Adrenal gland (tissue), 12 donors: Measurements from ENCODE around the gene FNDC11. TPM values are rescaled to one million over a fixed set of nuclear protein-coding genes. Genes with fewer than 3 reads are reported as not detected.

Experiments
- DNase-seq, 7 donors: peaks; one replicate each; pipeline ENCODE4 v3.0.0-alpha.2; 2019 to 2020
- H3K27ac ChIP-seq, 5 donors: fragments of 200-600 bp; sonication (generic) in 4 of 5; 1 replicate in 3 of 5; 2 replicates in 2 of 5; pipeline versions ENCODE4 v1.5.1 to v1.8.0; 2016 to 2020; ENCODE audit warnings: mild to moderate bottlenecking in 1 of 5
- H3K27me3 ChIP-seq: fragments of 200-600 bp; 2 replicates; pipeline ENCODE4 v1.8.0; 2021
- H3K36me3 ChIP-seq, 2 donors: fragments of 200-600 bp; replicated peaks in 1 of 2; 1 replicate in 1 of 2; 2 replicates in 1 of 2; pipeline versions ENCODE4 v1.5.1 to v1.8.0; 2018 to 2022
- H3K4me1 ChIP-seq, 2 donors: fragments of 200-600 bp; replicated peaks in 1 of 2; 1 replicate in 1 of 2; 2 replicates in 1 of 2; pipeline versions ENCODE4 v1.5.1 to v1.8.0; 2018 to 2021
- H3K4me3 ChIP-seq, 4 donors: fragments of 200-600 bp; sonication (generic) in 3 of 4; one replicate each; pipeline ENCODE4 v1.5.1; 2016 to 2018
- H3K9me3 ChIP-seq, 3 donors: fragments of 200-600 bp; sonication (generic) in 1 of 3; replicated peaks in 1 of 3; 1 replicate in 2 of 3; 2 replicates in 1 of 3; pipeline versions ENCODE4 v1.5.1 to v1.8.0; 2016 to 2021
- CTCF ChIP-seq, 6 experiments: fragments of 450-650 bp in 4 of 6; fragments of 200-600 bp in 2 of 6; sonication (generic) in 1 of 6; IDR thresholded peaks; 1 replicate in 5 of 6; 2 replicates in 1 of 6; pipeline versions ENCODE4 v1.5.1 to v1.8.0; 2016 to 2021; ENCODE audit warnings: antibody characterized with exemption in 6 of 6, mild to moderate bottlenecking in 2 of 6, moderate library complexity in 1 of 6
- POLR2A ChIP-seq, 2 donors: fragments of 450-650 bp; IDR thresholded peaks; one replicate each; pipeline ENCODE4 v1.6.1; 2017; ENCODE audit warnings: antibody characterized with exemption in 2 of 2, mild to moderate bottlenecking in 2 of 2, moderate library complexity in 1 of 2
- WGBS, 4 donors: extraction: QIAGEN DNeasy Blood & Tissue Kit in 2 of 4; methylation state at CpG; one replicate each; pipeline versions ENCODE4 v1.1.5 to v1.1.7; 2013 to 2017; 5-methylcytosine and 5-hydroxymethylcytosine counted together
- intact Hi-C, 2 donors: fragments of 100-400 bp; cut with DNase I; formaldehyde crosslinking; loops; one replicate each; pipeline versions ENCODE4 v1.14.1 to v1.15.0; 2022 to 2023
- polyA plus RNA-seq, 3 donors: library from polyadenylated mRNA; stranded (reverse); fragments of 200-250 nt in 2 of 3; fragments of 350-450 nt in 1 of 3; fragmentation: Illumina TruSeq in 1 of 3; extraction: RNeasy Lipid Tissue Mini Kit (QIAGEN cat#74804) in 1 of 3; gene quantifications; one replicate each; pipeline ENCODE4 v1.2.3, GENCODE V29; 2013 to 2014
- total RNA-seq, 9 donors: library from RNA; depleted of rRNA in 4 of 9; stranded (reverse); fragments of >200 nt in 4 of 9; fragments of 120-200 nt in 1 of 9; fragmentation: NEBNext Ultra II Directional in 1 of 9; extraction: Animal tissue kit (Norgen Biotek cat#: 25700) in 1 of 9; gene quantifications; one replicate each; pipeline versions ENCODE4 v1.1.0 to v1.2.4, GENCODE V29; 2013 to 2023
- donor health status: healthy with polysubstance abuse.
- donor health status: Bipolar disorder and iron deficiency.
- donor health status: DM: yes; HTN: yes; CAD: no.
- donor health status: DM: no; HTN: no; CAD: no.
- donor health status: DM: no; HTN: no; CAD: no.
- donor health status: DM: yes; HTN: yes; CAD: no.

Gene FNDC11
- total and polyA plus RNA-seq, 12 donors: 0.20 to 0.83 (median 0.43) TPM; not detected in 4

GRCh38 chr20:63602321-63602720, 48.4 kb downstream of the FNDC11 start:
- TF ChIP-seq POLR2A (IDR thresholded peaks at IDR 0.05) (no peak), CTCF (IDR thresholded peaks at IDR 0.05) (no peak)
- H3K36me3 ChIP-seq: peaks cover 0 to 40% of the 10 kb centered on the region in 2 donors
- DNase-seq: no peak
- no peaks in the 10 kb centered on the region for H3K9me3 ChIP-seq
- H3K27ac ChIP-seq: no peak overlapping the region
- H3K27me3 ChIP-seq: no peaks in the 10 kb centered on the region
- intact Hi-C loops: no loop called here
- H3K4me1 ChIP-seq: no peaks in the 10 kb centered on the region
- H3K4me3 ChIP-seq: no peak overlapping the region
- WGBS, 4 donors: 88 to 93% (median 89%) methylated on average over 3 of the region's 3 CpGs

Other genes with a start within 250 kb of the FNDC11 start
- gene CHRNA4, start 192.8 kb upstream of the FNDC11 start, total RNA-seq: under 1 TPM in 4 of 9 donors, not detected in 5; 0.06 to 0.57 (median 0.28) TPM
- under 1 TPM; 0.20 to 0.32 (median 0.26) TPM for gene CHRNA4, start 192.8 kb upstream of the FNDC11 start, polyA plus RNA-seq
- 10 to 100 TPM in 2 of 9 donors, 1 to 10 TPM in 2, under 1 TPM in 2, not detected in 3; 0.69 to 19.0 (median 7.1) TPM for gene KCNQ2, start 81.5 kb upstream of the FNDC11 start, total RNA-seq
- gene KCNQ2, start 81.5 kb upstream of the FNDC11 start, polyA plus RNA-seq: 10 to 100 TPM; 10.3 to 81.6 (median 11.8) TPM
- 100 to 1,000 TPM in 5 of 9 donors, 10 to 100 TPM in 4; 59.5 to 407 (median 127) TPM for gene EEF1A2, start 55.1 kb upstream of the FNDC11 start, total RNA-seq
- gene EEF1A2, start 55.1 kb upstream of the FNDC11 start, polyA plus RNA-seq: 100 to 1,000 TPM in 2 of 3 donors, 10 to 100 TPM in 1; 76.8 to 159 (median 151) TPM
- 100 to 1,000 TPM in 3 of 9 donors, 10 to 100 TPM in 5, 1 to 10 TPM in 1; 7.4 to 193 (median 73.4) TPM for gene PPDPF, start 33.4 kb upstream of the FNDC11 start, total RNA-seq
- gene PPDPF, start 33.4 kb upstream of the FNDC11 start, polyA plus RNA-seq: 100 to 1,000 TPM in 2 of 3 donors, 10 to 100 TPM in 1; 10.5 to 158 (median 139) TPM
- gene PTK6, start 16.8 kb upstream of the FNDC11 start, total RNA-seq: under 1 TPM in 5 of 9 donors, not detected in 4; 0.19 to 0.41 (median 0.36) TPM
- gene PTK6, start 16.8 kb upstream of the FNDC11 start, polyA plus RNA-seq: under 1 TPM in 2 of 3 donors, not detected in 1; 0.27 to 0.72 TPM
- gene SRMS, start 6.4 kb upstream of the FNDC11 start, total RNA-seq: not detected
- gene SRMS, start 6.4 kb upstream of the FNDC11 start, polyA plus RNA-seq: not detected
- 10 to 100 TPM in 8 of 9 donors, 1 to 10 TPM in 1; 3.7 to 54.4 (median 31.1) TPM for gene HELZ2, start 20.1 kb downstream of the FNDC11 start, total RNA-seq
- 10 to 100 TPM in 1 of 3 donors, 1 to 10 TPM in 2; 4.0 to 18.7 (median 4.3) TPM for gene HELZ2, start 20.1 kb downstream of the FNDC11 start, polyA plus RNA-seq
- 10 to 100 TPM in 6 of 9 donors, 1 to 10 TPM in 3; 5.7 to 18.2 (median 12.1) TPM for gene GMEB2, start 72.9 kb downstream of the FNDC11 start, total RNA-seq
- 10 to 100 TPM in 2 of 3 donors, 1 to 10 TPM in 1; 4.2 to 13.9 (median 13.6) TPM for gene GMEB2, start 72.9 kb downstream of the FNDC11 start, polyA plus RNA-seq
- 10 to 100 TPM; 29.2 to 85.0 (median 48.6) TPM for gene STMN3, start 99.3 kb downstream of the FNDC11 start, total RNA-seq
- 100 to 1,000 TPM in 1 of 3 donors, 10 to 100 TPM in 2; 34.5 to 109 (median 72.3) TPM for gene STMN3, start 99.3 kb downstream of the FNDC11 start, polyA plus RNA-seq
- 100 to 1,000 TPM in 1 of 9 donors, 10 to 100 TPM in 8; 10.9 to 110 (median 32.1) TPM for gene RTEL1, start 104.2 kb downstream of the FNDC11 start, total RNA-seq
- 100 to 1,000 TPM in 1 of 3 donors, 10 to 100 TPM in 1, 1 to 10 TPM in 1; 9.4 to 109 (median 70.8) TPM for gene RTEL1, start 104.2 kb downstream of the FNDC11 start, polyA plus RNA-seq
- gene TNFRSF6B, start 142.5 kb downstream of the FNDC11 start, total RNA-seq: 1 to 10 TPM in 6 of 9 donors, under 1 TPM in 1, not detected in 2; 0.78 to 6.7 (median 2.1) TPM
- 10 to 100 TPM in 2 of 3 donors, not detected in 1; 36.1 to 43.3 TPM for gene TNFRSF6B, start 142.5 kb downstream of the FNDC11 start, polyA plus RNA-seq
- gene ARFRP1, start 153.8 kb downstream of the FNDC11 start, total RNA-seq: 10 to 100 TPM; 31.7 to 63.8 (median 42.0) TPM
- 10 to 100 TPM; 18.8 to 75.9 (median 52.2) TPM for gene ARFRP1, start 153.8 kb downstream of the FNDC11 start, polyA plus RNA-seq
- 10 to 100 TPM; 20.9 to 56.2 (median 31.0) TPM for gene ZGPAT, start 153.9 kb downstream of the FNDC11 start, total RNA-seq
- 100 to 1,000 TPM in 1 of 3 donors, 10 to 100 TPM in 1, 1 to 10 TPM in 1; 4.4 to 120 (median 61.7) TPM for gene ZGPAT, start 153.9 kb downstream of the FNDC11 start, polyA plus RNA-seq
- gene LIME1, start 182.5 kb downstream of the FNDC11 start, total RNA-seq: 10 to 100 TPM in 4 of 9 donors, 1 to 10 TPM in 5; 1.6 to 32.2 (median 6.3) TPM
- gene LIME1, start 182.5 kb downstream of the FNDC11 start, polyA plus RNA-seq: 100 to 1,000 TPM in 1 of 3 donors, 10 to 100 TPM in 1, under 1 TPM in 1; 0.22 to 103 (median 45.0) TPM
- 100 to 1,000 TPM in 1 of 9 donors, 10 to 100 TPM in 8; 28.4 to 122 (median 46.7) TPM for gene SLC2A4RG, start 185.6 kb downstream of the FNDC11 start, total RNA-seq
- gene SLC2A4RG, start 185.6 kb downstream of the FNDC11 start, polyA plus RNA-seq: 100 to 1,000 TPM in 2 of 3 donors, 1 to 10 TPM in 1; 7.9 to 210 (median 150) TPM